ENCODE data around the gene C16orf46. TPM values are rescaled to one million over a fixed set of nuclear protein-coding genes. Genes with fewer than 3 reads are reported as not detected.

Gene C16orf46
- total and polyA plus RNA-seq, 2 of the 13 experiments (the other 11 are each of a cell fraction or from before 2014, with no cell fraction given) = 0.38 to 0.55 TPM

- TF ChIP-seq ZNF687 (CRISPR knock-in tag; IDR thresholded peaks at IDR 0.05) (peak; percentile 54), LCORL (IDR thresholded peaks at IDR 0.05) (no peak), LCORL (CRISPR knock-in tag; IDR thresholded peaks at IDR 0.05) (no peak)
These were observed 40.9 kb downstream of the C16orf46 start (continued) for GRCh38 chr16:81035975-81036750.

- POLR2A ChIA-PET = interaction anchor here (0.6 to 2.2 kb wide), 3 partner anchors 42 to 163 kb away, joined by 3 to 21 read pairs (median 5); partner anchors contain the start of gene C16orf46
- Histone ChIP-seq H3K9ac (ENCODE audit: insufficient read depth, low read depth, low read length) (peak within 1 kb of the TSS; percentile 87), H3K36me3 (replicated peaks in 1 of 2; ENCODE audit: control insufficient read depth in 1 of 2, insufficient read depth in 2 of 2, low read length in 2 of 2) (peaks cover 0 to 8% of the 10 kb centered on the region in 2 experiments; a peak in 3 of 5 replicates), H3K4me2 (ENCODE audit: low read depth, low read length) (peak within 1 kb of the TSS; percentile 85), H3K9me3 (ENCODE audit: low read length) (no peaks in the 10 kb centered on the region; the same call in 1 of the 2 replicates), H3K4me3 (replicated peaks in 1 of 3; ENCODE audit: insufficient read depth in 1 of 3, low read depth in 2 of 3, low read length in 3 of 3) (peak within 1 kb of the TSS; percentile 87 to 93 (median 87)), H3K27me3 (ENCODE audit: control insufficient read depth in 1 of 2, insufficient read depth in 2 of 2, low read length in 2 of 2) (no peaks in the 10 kb centered on the region; a peak in 1 of 5 replicates), H3K79me2 (ENCODE audit: insufficient read depth, low read length) (peaks cover 35% of the 10 kb centered on the region), H3K27ac (ENCODE audit: extremely low read length, insufficient read depth, low read length) (peak within 1 kb of the TSS; percentile 60), H2AFZ (ENCODE audit: low read length) (no peak within 1 kb of the TSS), H3K4me1 (ENCODE audit: insufficient read depth, low read length) (peaks cover 22% of the 10 kb centered on the region), H4K20me1 (ENCODE audit: insufficient read depth, low read length) (peaks cover 2% of the 10 kb centered on the region; the same call in 1 of the 2 replicates)
- peak; percentile 83 for DNase-seq (ENCODE audit: low spot score)
- intact Hi-C loops (cut with micrococcal nuclease; ENCODE audit: unreplicated experiment) = loop anchor here (1.0 to 10.0 kb wide), 6 partner anchors 31 to 702 kb away; partner anchors contain the start of genes C16orf46 and GCSH
- WGBS (ENCODE audit: low lambda C conversion rate) = 34% methylated on average over 9 of the region's 54 CpGs
- BruUV-seq (replicated peaks) = no TSS peak
- ATAC-seq = peak; percentile 91
- CTCF ChIA-PET (ENCODE audit: low intra/inter-chr PET ratio, low total read pairs) = interaction anchor here (1.3 to 3.7 kb wide), 7 partner anchors 30 to 703 kb away, joined by 5 to 26 read pairs (median 12); partner anchors contain the start of genes C16orf46, CENPN and CMC2
- peak; percentile 49 for FAIRE-seq
- in situ Hi-C loops (cut with HindIII; ENCODE audit: extremely low pct_ligation_motif_present, low pct_unique_long_range_greater_than_20kb) = loop anchor here (25.0 kb wide), 1 partner anchor 702 kb away; no protein-coding TSS in a partner anchor
- TF ChIP-seq HMG20A (CRISPR knock-in tag; IDR thresholded peaks at IDR 0.05; ENCODE audit: borderline replicate concordance) = no peak; the same call in 1 of the 2 replicates
- TF ChIP-seq MATR3 (CRISPR knock-in tag; IDR thresholded peaks at IDR 0.05) = no peak
- TF ChIP-seq THAP11 (CRISPR knock-in tag; IDR thresholded peaks at IDR 0.05) = peak; percentile 72
- TF ChIP-seq BCL3 (CRISPR knock-in tag; IDR thresholded peaks at IDR 0.05) = no peak
- no peak for TF ChIP-seq SIX1 (CRISPR knock-in tag; IDR thresholded peaks at IDR 0.05; ENCODE audit: borderline replicate concordance)
- no peak for TF ChIP-seq ETV6 (CRISPR knock-in tag; conservative IDR thresholded peaks at IDR 0.05)
- TF ChIP-seq POGK (CRISPR knock-in tag; conservative IDR thresholded peaks at IDR 0.05) = peak; percentile 62; the same call in 1 of the 2 replicates
- no peak for TF ChIP-seq NPAS2 (CRISPR knock-in tag; IDR thresholded peaks at IDR 0.05; ENCODE audit: borderline replicate concordance)
- TF ChIP-seq ZNF543 (CRISPR knock-in tag; IDR thresholded peaks at IDR 0.05) = no peak
These were observed 41.6 kb downstream of the C16orf46 start, which contains the start of gene ATMIN for GRCh38 chr16:81035398-81035974. TSS of gene ATMIN (plus strand) at chr16:81035842. CDS start at chr16:81035871, 29 bp downstream.

Measured in HepG2 (cell line).